GM19397 (cell line): ENCODE data around the gene DYNC1H1.
A peak's percentile ranks its signal among the peaks of the same experiment; 100 is the strongest.

Source experiments
- ATAC-seq: cut with Tn5 transposase; IDR thresholded peaks from one replicate; pipeline ENCODE4 v1.9.1; 2021; ENCODE audit warnings: mild to moderate bottlenecking, moderate library complexity; ENCODE audit not compliant: unreplicated experiment

Gene DYNC1H1

GRCh38 chr14:102086972-102087761, 122.8 kb downstream of the DYNC1H1 start, which contains the start of gene HSP90AA1:
Gene HSP90AA1 (minus strand): TSS chr14:102087044. CDS start chr14:102086378, 666 bp downstream.
- peak; percentile 86 for ATAC-seq

- no peak for ATAC-seq
Observed at GRCh38 chr14:102087762-102088011, 123.3 kb downstream of the DYNC1H1 start.

GRCh38 chr14:102088012-102088792, 123.8 kb downstream of the DYNC1H1 start:
- ATAC-seq, result no peak

GRCh38 chr14:102089621-102090343, 125.4 kb downstream of the DYNC1H1 start:
- no peak for ATAC-seq

- ATAC-seq, result no peak
Observed at GRCh38 chr14:102090713-102091112, 126.3 kb downstream of the DYNC1H1 start.

- no peak for ATAC-seq
Observed at GRCh38 chr14:102092806-102093205, 128.4 kb downstream of the DYNC1H1 start.

GRCh38 chr14:102094101-102094500, 129.7 kb downstream of the DYNC1H1 start:
- ATAC-seq, result no peak

- ATAC-seq, result no peak
Observed at GRCh38 chr14:102095231-102095870, 131.0 kb downstream of the DYNC1H1 start.

- no peak for ATAC-seq
Observed at GRCh38 chr14:102095871-102096568, 131.6 kb downstream of the DYNC1H1 start.

- ATAC-seq, result no peak
Observed at GRCh38 chr14:102096569-102097188, 132.3 kb downstream of the DYNC1H1 start.

- no peak for ATAC-seq
Observed at GRCh38 chr14:102097441-102098135, 133.2 kb downstream of the DYNC1H1 start.

GRCh38 chr14:102103062-102103695, 138.8 kb downstream of the DYNC1H1 start:
- no peak for ATAC-seq

GRCh38 chr14:102105369-102105768, 141.0 kb downstream of the DYNC1H1 start:
- no peak for ATAC-seq
